Stimulated activated CD8-positive, alpha-beta memory T cell treated with anti-CD3 and anti-CD28 coated beads, Interleukin-4, amount 100 ng/mL, for 1 hour (primary cell): ENCODE results near the gene BRDT.
"Not testable (repeated sequence)": the region's sequence is repeated elsewhere in the genome, so short reads cannot be mapped to it uniquely, and the experiment has no call there.

Source experiments
- DNase-seq, 2 donors: peaks; one replicate each; pipeline ENCODE4 v3.0.0-alpha.2; 2020; ENCODE audit warnings: low read depth in 2 of 2, low spot score in 1 of 2

Gene BRDT

GRCh38 chr1:91981996-91982609 lies 32.9 kb downstream of the BRDT start:
- no peak for DNase-seq

GRCh38 chr1:91993256-91993655 lies 44.1 kb downstream of the BRDT start:
- no peak for DNase-seq

GRCh38 chr1:91997607-91998195 lies 48.5 kb downstream of the BRDT start:
- no peak for DNase-seq

- no peak for DNase-seq
These were observed 54.9 kb downstream of the BRDT start for GRCh38 chr1:92004129-92004528.

GRCh38 chr1:92013923-92014322 lies 64.7 kb downstream of the BRDT start:
- no peak for DNase-seq

GRCh38 chr1:92016720-92017316 lies 67.6 kb downstream of the BRDT start:
- no peak for DNase-seq

- DNase-seq: no peak
These were observed 68.5 kb downstream of the BRDT start for GRCh38 chr1:92017656-92018055.

- DNase-seq: not testable (repeated sequence)
These were observed 76.8 kb downstream of the BRDT start for GRCh38 chr1:92026042-92026441.

GRCh38 chr1:92026806-92027205 lies 77.6 kb downstream of the BRDT start:
- no peak for DNase-seq

GRCh38 chr1:92029241-92029922 lies 80.2 kb downstream of the BRDT start:
- no peak for DNase-seq

GRCh38 chr1:92030656-92031107 lies 81.5 kb downstream of the BRDT start:
- DNase-seq: no peak

GRCh38 chr1:92031281-92032110 lies 82.3 kb downstream of the BRDT start:
- no peak for DNase-seq

GRCh38 chr1:92037400-92037799 lies 88.2 kb downstream of the BRDT start:
- DNase-seq: no peak

- DNase-seq: no peak
These were observed 89.6 kb downstream of the BRDT start for GRCh38 chr1:92038695-92039346.

GRCh38 chr1:92040971-92041370 lies 91.8 kb downstream of the BRDT start:
- DNase-seq: no peak

- no peak for DNase-seq
These were observed 94.4 kb downstream of the BRDT start for GRCh38 chr1:92043621-92044020.

GRCh38 chr1:92045766-92046495 lies 96.7 kb downstream of the BRDT start:
- DNase-seq: no peak

GRCh38 chr1:92051948-92052347 lies 102.7 kb downstream of the BRDT start:
- no peak for DNase-seq
